ENCODE measurements around the gene CRIP1.
A peak's percentile ranks its signal among the peaks of the same experiment; 100 is the strongest.

The CRIP1 gene

GRCh38 chr14:105452963-105453362 is 33.7 kb upstream of the CRIP1 start:
- DNase-seq = no peak

DNA sequence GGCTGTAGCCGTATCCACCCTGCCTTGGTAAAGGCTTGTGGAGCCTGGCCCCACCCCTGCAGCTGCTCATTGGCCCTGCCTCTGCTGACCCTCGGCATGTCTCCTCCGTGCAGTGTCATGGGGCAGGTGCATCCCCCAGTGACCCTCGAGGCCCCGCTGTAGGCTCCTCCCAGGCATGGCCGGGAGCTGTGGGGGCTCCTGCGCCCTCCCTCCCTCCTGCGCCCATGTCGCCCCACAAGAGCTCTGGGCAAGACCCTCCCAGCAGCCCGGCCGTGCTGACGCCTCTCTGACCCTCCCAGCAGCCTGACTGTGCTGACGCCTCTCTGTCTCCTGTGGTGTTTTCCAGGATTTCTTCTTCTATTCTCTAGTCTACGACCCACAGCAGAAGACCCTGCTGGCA is 32.8 kb upstream of the CRIP1 start:
- no peak for DNase-seq

- DNase-seq = no peak
These were observed 31.5 kb upstream of the CRIP1 start for GRCh38 chr14:105455086-105455640.

- DNase-seq = no peak
These were observed 30.7 kb upstream of the CRIP1 start for GRCh38 chr14:105455766-105456660.

DNA sequence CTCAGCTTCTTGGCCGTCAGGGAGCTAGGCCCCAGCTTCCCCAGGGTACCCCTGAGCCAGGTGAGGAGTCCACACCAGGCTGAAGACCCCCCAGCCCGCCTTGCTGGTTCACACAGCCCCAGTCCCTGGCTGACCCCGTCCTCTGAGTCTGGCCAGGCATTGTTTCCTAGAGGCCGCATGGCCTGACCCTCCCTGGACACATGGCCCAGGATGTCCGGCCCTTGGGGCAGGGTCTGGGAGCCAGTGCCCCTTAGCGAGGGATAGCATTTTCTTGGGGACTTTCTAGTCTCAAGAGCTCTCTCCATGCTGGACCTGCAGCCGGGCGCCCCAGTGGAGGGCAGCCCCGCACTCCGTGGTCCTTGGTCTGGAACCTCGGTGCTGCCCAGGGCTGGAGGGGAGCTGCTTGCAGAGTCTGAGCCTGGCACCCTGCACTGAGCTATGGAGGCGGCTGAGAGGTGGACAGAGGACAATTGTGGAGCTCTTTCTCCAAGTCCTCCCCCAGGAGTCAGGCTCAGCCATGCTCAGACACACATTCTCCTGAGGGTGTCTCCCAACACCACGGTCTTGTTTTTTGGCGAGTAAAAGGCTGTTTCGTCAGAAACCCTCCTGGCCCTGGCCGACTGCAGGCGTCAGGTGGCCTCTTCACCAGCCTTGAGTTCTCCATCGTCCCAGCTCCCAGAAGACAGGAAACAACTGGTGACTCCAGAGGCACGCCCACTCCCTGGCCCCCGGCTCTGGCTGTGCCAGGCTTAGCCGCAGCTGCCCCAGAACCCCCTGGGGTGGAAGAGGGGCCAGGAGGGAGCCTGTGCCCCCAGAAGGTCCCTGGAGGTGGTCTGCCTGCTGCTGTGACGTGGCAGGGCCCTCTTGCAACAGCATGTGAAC is 29.7 kb upstream of the CRIP1 start:
- no peak for DNase-seq

- no peak for DNase-seq
These were observed 28.7 kb upstream of the CRIP1 start for GRCh38 chr14:105458010-105458409.

DNA sequence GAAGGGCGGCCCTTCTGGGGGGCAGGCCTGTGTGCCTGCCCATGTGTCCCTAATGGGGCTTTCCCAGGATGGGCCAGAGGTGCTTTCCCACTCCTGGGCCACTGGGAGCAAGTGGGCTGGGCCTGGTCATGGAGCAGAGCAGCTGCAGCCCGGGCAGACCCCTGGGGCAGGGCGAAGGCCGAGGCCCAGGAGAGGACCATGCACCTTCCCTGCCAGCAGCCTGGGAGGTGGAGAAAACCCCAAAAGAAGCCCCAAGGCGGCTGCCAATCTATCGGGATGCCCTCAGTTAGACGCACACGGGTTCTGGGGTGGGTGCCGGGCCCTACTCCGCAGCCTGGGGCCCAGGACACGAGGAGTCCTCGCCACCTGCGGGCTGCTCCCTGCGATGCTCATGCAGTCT is 28.1 kb upstream of the CRIP1 start:
- no peak for DNase-seq

DNA sequence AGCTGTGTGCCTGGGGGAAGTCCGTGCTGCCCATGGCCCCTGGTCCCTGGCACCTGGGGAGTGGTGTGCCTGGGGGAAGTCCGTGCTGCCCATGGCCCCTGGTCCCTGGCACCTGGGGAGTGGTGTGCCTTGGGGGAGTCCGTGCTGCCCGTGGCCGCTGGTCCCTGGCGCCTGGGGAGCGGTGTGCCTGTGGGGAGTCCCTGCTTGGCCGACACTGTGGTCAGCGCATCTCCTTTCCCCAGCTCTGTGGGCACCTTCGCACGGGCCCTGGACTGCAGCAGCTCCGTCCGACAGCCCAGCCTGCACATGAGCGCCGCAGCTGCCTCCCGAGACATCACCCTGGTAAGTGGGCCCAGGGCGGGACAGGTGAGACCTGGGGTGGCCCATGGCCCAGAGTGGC is 26.6 kb upstream of the CRIP1 start:
- no peak for DNase-seq

- no peak for DNase-seq
These were observed 26.1 kb upstream of the CRIP1 start for GRCh38 chr14:105460616-105461015.

GRCh38 chr14:105461903-105462302 is 24.8 kb upstream of the CRIP1 start:
- no peak for DNase-seq

- DNase-seq = no peak
These were observed 22.2 kb upstream of the CRIP1 start for GRCh38 chr14:105464501-105464900.

DNA sequence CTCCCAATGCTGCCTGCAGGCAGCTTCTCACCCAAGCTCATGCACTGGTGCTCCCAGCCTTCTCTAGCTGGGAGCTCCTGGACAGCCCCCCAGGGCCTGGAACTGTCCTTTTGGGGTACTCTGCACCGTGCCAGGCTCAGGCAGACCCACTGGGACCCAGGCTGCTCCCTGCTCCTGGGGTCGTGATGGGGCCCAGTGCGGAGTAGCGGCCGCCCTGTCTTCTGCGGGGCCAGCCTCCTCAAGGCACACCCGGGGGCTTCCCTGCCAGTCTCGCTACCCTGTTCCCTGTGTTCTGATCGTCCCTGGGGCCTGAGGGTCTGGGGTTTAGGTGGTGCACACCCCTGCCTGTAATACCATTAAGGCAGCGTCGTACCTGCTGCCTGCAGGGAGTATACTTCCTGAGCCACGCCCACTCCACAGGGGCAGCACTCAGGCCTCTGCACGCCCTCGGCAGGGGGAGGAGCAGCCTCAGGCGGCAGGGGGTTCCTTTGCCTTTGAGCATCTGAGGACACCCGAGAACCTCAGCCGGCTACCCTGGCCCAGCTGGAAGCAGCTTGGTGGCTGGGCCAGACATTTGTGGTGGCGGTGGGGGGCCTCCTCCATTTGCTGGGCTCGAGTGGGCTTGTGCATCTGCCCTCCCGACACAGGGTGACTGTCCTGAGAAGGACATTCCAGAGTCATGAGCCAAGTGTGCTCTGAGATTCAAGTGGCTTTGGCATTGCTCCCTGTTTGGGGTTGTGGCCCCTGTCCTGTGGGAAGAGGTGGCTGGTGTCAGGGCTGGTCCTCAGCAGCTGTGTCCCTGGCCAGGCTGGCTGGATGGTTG is 21.3 kb upstream of the CRIP1 start:
- peak; percentile 43 for DNase-seq

DNA sequence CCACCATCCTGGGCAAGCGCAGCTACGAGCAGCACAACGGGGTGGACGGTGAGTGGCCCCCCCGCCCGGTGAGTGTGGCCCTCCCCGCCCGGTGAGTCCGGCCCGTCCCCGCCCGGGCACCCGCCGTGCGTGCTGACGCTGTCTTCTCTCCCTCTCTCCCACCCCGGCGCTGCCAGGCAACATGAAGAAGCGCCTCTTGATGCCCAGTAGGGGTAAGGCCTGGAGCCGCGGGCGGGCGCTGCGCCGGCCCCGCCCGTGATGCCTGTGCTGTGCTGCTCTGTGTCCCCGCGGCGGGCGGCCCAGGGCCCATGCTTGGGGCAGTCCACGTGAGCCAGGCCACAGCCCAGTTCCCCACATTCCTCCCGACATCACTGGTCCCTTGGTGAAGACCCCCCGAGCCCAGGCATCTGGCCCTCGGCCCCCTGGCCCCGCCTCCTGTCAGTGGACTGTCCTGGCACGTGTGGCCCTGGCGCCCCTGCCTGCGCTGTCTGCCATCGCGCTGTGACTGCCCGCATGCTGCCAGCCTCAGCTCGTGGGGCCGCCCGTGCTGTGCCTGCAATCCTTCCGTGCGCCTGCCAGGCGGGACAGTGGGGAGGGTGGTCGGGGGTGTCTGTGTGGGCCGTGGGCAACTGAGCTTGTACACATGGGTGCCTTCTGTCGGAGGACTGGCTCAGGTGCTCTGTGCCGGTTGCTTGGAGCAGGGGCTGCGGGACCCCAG is 20.0 kb upstream of the CRIP1 start:
- DNase-seq = no peak

GRCh38 chr14:105467249-105467941 is 19.3 kb upstream of the CRIP1 start:
- DNase-seq = no peak

GRCh38 chr14:105467942-105468471 is 18.7 kb upstream of the CRIP1 start:
- DNase-seq = no peak

- no peak for DNase-seq
These were observed 18.0 kb upstream of the CRIP1 start for GRCh38 chr14:105468621-105469241.

GRCh38 chr14:105469456-105470349 is 17.0 kb upstream of the CRIP1 start:
- DNase-seq = no peak

GRCh38 chr14:105470350-105471296 is 16.1 kb upstream of the CRIP1 start:
- peak; percentile 76 for DNase-seq
